Fibroblast of lung (primary cell): Measurements from ENCODE around the gene C20orf204. TPM values are rescaled to one million over a fixed set of nuclear protein-coding genes. Genes with fewer than 3 reads are reported as not detected.

Experiments
- DNase-seq, 2 donors: peaks; one replicate each; pipeline versions ENCODE4 v3.0.0 to v3.0.0-alpha.2; 2010; ENCODE audit warnings: low read depth in 2 of 2
- H2AFZ ChIP-seq: 2 replicates; pipeline ENCODE4 v1.5.1; 2012; ENCODE audit warnings: low read length, control low read depth, inconsistent platforms
- H3K27ac ChIP-seq: 2 replicates; pipeline ENCODE4 v1.5.1; 2011; ENCODE audit warnings: low read length, control low read depth; ENCODE audit not compliant: insufficient read depth
- H3K27me3 ChIP-seq: 2 replicates; pipeline ENCODE4 v1.5.1; 2011; ENCODE audit warnings: mild to moderate bottlenecking, low read length; ENCODE audit not compliant: control insufficient read depth, insufficient read depth
- H3K36me3 ChIP-seq: 2 replicates; pipeline ENCODE4 v1.5.1; 2011; ENCODE audit warnings: low read length; ENCODE audit not compliant: control insufficient read depth, insufficient read depth
- H3K4me1 ChIP-seq: 2 replicates; pipeline ENCODE4 v1.5.1; 2011; ENCODE audit warnings: low read length; ENCODE audit not compliant: control insufficient read depth, insufficient read depth; ENCODE audit errors: extremely low read depth
- H3K4me2 ChIP-seq: 2 replicates; pipeline ENCODE4 v1.5.1; 2011; ENCODE audit warnings: low read length, control low read depth; ENCODE audit not compliant: insufficient read depth; ENCODE audit errors: extremely low read depth
- H3K4me3 ChIP-seq, 4 experiments: fragments of 200-600 bp in 1 of 4; sonication (generic) in 1 of 4; replicated peaks in 1 of 4; 2 replicates each; pipeline ENCODE4 v1.5.1; 2011 to 2016; ENCODE audit warnings: low read length in 4 of 4, low read depth in 3 of 4, mild to moderate bottlenecking in 3 of 4, control low read depth in 2 of 4, inconsistent platforms in 1 of 4, mixed read lengths in 1 of 4; ENCODE audit not compliant: insufficient read depth in 1 of 4; ENCODE audit errors: control extremely low read depth in 1 of 4
- H3K79me2 ChIP-seq: 2 replicates; pipeline ENCODE4 v1.5.1; 2012; ENCODE audit warnings: mild to moderate bottlenecking, low read length, inconsistent platforms; ENCODE audit not compliant: control insufficient read depth, insufficient read depth
- H3K9ac ChIP-seq: 2 replicates; pipeline ENCODE4 v1.5.1; 2011; ENCODE audit warnings: mild to moderate bottlenecking, low read length, control low read depth; ENCODE audit not compliant: insufficient read depth
- H3K9me3 ChIP-seq: 2 replicates; pipeline ENCODE4 v1.5.1; 2012; ENCODE audit warnings: low read depth, low read length; ENCODE audit not compliant: control insufficient read depth, insufficient read depth
- H4K20me1 ChIP-seq: 2 replicates; pipeline ENCODE4 v1.5.1; 2011; ENCODE audit warnings: low read length; ENCODE audit not compliant: control insufficient read depth, insufficient read depth; ENCODE audit errors: extremely low read depth
- EZH2 ChIP-seq: IDR thresholded peaks from 2 replicates; pipeline ENCODE4 v1.5.1; 2012; ENCODE audit warnings: low read length, control low read depth, mild to moderate bottlenecking; ENCODE audit errors: missing control alignments
- polyA plus RNA-seq, 2 donors: library from polyadenylated mRNA; depleted of rRNA in 1 of 2; stranded (reverse) in 1 of 2; unstranded in 1 of 2; fragments of >200 nt; gene quantifications; 2 replicates each; pipeline ENCODE4 v1.2.1, GENCODE V29; 2011 to 2012; ENCODE audit warnings: missing spikeins in 1 of 2
- total RNA-seq: library from RNA; depleted of rRNA; stranded (reverse); fragments of >200 nt; gene quantifications from 2 replicates; pipeline ENCODE4 v1.2.1, GENCODE V29; 2014
- TF ChIP-seq, protein P1 (sequence below), 2 donors: IDR thresholded peaks in 1 of 2; conservative IDR thresholded peaks in 1 of 2; 1 replicate in 1 of 2; 2 replicates in 1 of 2; pipeline ENCODE4 v1.5.1; 2011 to 2012; ENCODE audit warnings: low read length in 2 of 2, control low read depth in 1 of 2, inconsistent platforms in 1 of 2, low read depth in 1 of 2, mild to moderate bottlenecking in 1 of 2

Gene C20orf204
- total and polyA plus RNA-seq, 2 donors (not counting 1 experiment from before 2014, with no cell fraction given), result 0.02 to 0.66 TPM

DNA sequence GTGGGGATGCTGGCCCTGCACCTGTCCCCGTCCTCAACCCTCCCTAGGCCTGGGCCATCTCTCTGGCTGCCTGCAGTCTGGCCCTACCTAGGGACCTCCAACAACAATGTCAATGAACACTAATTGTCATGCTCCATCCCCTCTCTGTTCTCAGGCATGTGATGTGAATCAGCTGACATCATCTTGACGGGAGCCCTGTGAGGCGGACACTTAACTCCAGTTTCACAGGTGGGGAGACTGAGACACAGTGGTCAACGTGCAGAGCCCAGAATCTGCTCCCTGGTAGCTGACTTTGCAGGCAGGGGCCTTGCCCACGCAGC is 26.3 kb downstream of the C20orf204 start:
- Histone ChIP-seq H2AFZ (peak overlapping the region; percentile 44), H4K20me1 (no peaks in the 10 kb centered on the region), H3K4me1 (peaks cover 22% of the 10 kb centered on the region), H3K27me3 (no peaks in the 10 kb centered on the region), H3K9ac (peak overlapping the region; percentile 85), H3K4me2 (peak overlapping the region; percentile 98), H3K79me2 (no peaks in the 10 kb centered on the region), H3K36me3 (no peaks in the 10 kb centered on the region), H3K9me3 (no peaks in the 10 kb centered on the region), H3K4me3 (peak overlapping the region; percentile 39 to 84 (median 64)), H3K27ac (peak overlapping the region; percentile 75)
- TF ChIP-seq, protein P1, sequence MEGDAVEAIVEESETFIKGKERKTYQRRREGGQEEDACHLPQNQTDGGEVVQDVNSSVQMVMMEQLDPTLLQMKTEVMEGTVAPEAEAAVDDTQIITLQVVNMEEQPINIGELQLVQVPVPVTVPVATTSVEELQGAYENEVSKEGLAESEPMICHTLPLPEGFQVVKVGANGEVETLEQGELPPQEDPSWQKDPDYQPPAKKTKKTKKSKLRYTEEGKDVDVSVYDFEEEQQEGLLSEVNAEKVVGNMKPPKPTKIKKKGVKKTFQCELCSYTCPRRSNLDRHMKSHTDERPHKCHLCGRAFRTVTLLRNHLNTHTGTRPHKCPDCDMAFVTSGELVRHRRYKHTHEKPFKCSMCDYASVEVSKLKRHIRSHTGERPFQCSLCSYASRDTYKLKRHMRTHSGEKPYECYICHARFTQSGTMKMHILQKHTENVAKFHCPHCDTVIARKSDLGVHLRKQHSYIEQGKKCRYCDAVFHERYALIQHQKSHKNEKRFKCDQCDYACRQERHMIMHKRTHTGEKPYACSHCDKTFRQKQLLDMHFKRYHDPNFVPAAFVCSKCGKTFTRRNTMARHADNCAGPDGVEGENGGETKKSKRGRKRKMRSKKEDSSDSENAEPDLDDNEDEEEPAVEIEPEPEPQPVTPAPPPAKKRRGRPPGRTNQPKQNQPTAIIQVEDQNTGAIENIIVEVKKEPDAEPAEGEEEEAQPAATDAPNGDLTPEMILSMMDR (conservative IDR thresholded peaks at IDR 0.05 in 1 of 2, IDR thresholded peaks at IDR 0.05 in 1 of 2; ENCODE audit: low read depth in 1 of 2, low read length in 2 of 2), result no peak
- TF ChIP-seq EZH2, result no peak
- DNase-seq, result no peak

DNA sequence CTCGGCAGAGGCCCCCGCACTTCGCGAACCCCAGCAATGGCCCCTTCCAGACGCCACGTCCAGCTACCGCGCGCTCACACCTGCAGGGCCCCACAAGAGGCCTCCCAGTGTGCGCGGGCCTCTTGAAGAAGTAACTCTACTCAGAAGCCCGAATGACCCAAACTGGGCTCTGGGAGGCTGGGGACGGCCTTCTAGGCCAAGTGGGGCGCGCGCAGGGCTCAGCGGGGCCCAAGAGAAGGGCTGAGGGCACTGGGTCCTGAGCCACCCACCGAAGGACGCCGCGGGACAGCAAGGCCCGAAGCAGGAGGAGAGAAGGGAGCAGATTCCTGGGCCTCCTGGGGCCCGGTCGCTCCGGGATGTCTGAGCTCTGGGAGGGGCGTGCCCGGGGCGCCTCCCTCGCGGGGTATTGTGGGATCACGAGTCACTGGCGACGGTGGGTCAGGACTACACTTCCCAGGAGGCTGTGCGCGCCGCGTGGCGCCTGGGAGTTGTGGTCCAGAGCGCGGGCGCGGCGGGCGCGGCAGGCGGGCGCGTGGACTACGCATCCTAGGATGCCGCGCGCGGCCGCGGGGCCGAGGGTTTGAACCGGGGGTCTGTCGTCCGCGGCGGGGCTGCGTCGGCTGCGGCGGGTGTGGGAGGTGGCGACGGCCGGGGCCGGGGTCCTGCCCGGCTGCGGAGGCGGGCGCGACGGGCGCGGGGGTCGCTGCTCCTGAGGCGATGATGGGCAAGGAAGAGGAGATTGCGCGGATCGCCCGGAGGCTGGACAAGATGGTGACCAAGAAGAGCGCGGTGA is 26.8 kb downstream of the C20orf204 start, which contains the start of gene TCEA2:
TSS of gene TCEA2 (plus strand) at position 603 of the 793 bp plus-strand sequence. CDS start at position 718, 115 bp downstream.
- Histone ChIP-seq H3K9me3 (no peaks in the 10 kb centered on the region), H3K4me3 (peak within 1 kb of the TSS; percentile 67 to 88 (median 82)), H2AFZ (peak within 1 kb of the TSS; percentile 44), H3K79me2 (no peaks in the 10 kb centered on the region), H3K9ac (peak within 1 kb of the TSS; percentile 85), H3K36me3 (no peaks in the 10 kb centered on the region), H3K4me2 (peak within 1 kb of the TSS; percentile 98), H3K27ac (peak within 1 kb of the TSS; percentile 75), H4K20me1 (no peaks in the 10 kb centered on the region), H3K4me1 (peaks cover 22% of the 10 kb centered on the region), H3K27me3 (no peaks in the 10 kb centered on the region)
- DNase-seq, result peak; percentile 94 to 96
- TF ChIP-seq, protein P1 (conservative IDR thresholded peaks at IDR 0.05 in 1 of 2, IDR thresholded peaks at IDR 0.05 in 1 of 2; ENCODE audit: low read depth in 1 of 2, low read length in 2 of 2), result no peak
- TF ChIP-seq EZH2, result no peak

DNA sequence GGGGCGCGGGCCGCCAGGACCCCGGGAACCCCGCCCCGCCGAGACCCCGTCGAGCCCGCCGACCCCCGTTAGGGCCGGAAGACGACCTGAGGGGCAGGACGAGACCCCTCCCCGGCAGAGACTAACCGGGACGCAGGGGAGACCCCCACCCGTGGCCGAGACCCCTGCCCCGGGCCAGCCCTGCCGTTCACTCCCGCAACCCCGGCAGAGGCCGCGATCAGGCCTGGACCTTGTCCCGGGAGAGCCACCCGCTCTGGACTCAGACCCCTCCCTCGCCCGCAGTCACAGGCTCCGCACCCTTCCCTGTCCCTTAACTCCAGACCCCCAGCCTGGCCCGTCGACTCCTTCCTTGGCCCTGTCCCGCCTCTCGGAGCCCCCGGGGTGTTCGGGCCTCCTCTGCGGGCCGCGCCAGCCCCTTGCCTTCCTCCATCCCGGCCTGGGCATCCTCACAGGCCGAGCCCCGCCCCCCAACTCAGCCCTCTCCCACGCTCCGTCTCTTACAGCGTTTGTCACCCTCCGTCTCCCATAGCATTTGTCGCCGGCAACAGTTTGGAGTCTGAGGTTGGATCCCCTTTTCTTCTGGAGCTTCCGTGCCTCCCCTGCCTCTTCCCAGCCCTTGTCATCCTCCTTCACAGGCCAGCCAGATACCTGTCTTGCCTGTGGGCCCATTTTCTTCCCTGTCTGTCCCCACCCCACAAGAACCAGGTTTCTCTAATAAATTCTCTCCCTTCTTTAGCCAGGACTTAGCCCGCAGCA is 27.6 kb downstream of the C20orf204 start:
- Histone ChIP-seq H3K4me3 (peak overlapping the region; percentile 67 to 88 (median 82)), H4K20me1 (no peaks in the 10 kb centered on the region), H3K36me3 (no peaks in the 10 kb centered on the region), H3K79me2 (no peaks in the 10 kb centered on the region), H3K4me1 (peaks cover 22% of the 10 kb centered on the region), H3K27ac (peak overlapping the region; percentile 70), H3K4me2 (peak overlapping the region; percentile 81), H2AFZ (no peak overlapping the region), H3K9me3 (no peaks in the 10 kb centered on the region), H3K9ac (peak overlapping the region; percentile 85), H3K27me3 (no peaks in the 10 kb centered on the region)
- no peak for TF ChIP-seq EZH2
- TF ChIP-seq, protein P1 (conservative IDR thresholded peaks at IDR 0.05 in 1 of 2, IDR thresholded peaks at IDR 0.05 in 1 of 2; ENCODE audit: low read depth in 1 of 2, low read length in 2 of 2), result no peak
- peak in 1 of 2 donors; percentile 12 for DNase-seq
